HG02870 (cell line): ENCODE data around the gene TESPA1.
"Not testable (repeated sequence)": the region's sequence is repeated elsewhere in the genome, so short reads cannot be mapped to it uniquely, and the experiment has no call there.

Source experiments
- ATAC-seq: cut with Tn5 transposase; IDR thresholded peaks from one replicate; pipeline ENCODE4 v1.9.1; 2021; ENCODE audit warnings: mild to moderate bottlenecking, moderate library complexity; ENCODE audit not compliant: unreplicated experiment

The TESPA1 gene

GRCh38 chr12:54986773-54987172 is 2.2 kb upstream of the TESPA1 start:
- not testable (repeated sequence) for ATAC-seq

- ATAC-seq, result no peak
Measured at GRCh38 chr12:54983536-54984101, 943 bp downstream of the TESPA1 start.

- peak; percentile 41 for ATAC-seq
Measured at GRCh38 chr12:54981796-54982195, 2.8 kb downstream of the TESPA1 start.

GRCh38 chr12:54980341-54980740 is 4.2 kb downstream of the TESPA1 start:
- no peak for ATAC-seq

- no peak for ATAC-seq
Measured at GRCh38 chr12:54977857-54978256, 6.7 kb downstream of the TESPA1 start.

- no peak for ATAC-seq
Measured at GRCh38 chr12:54977155-54977554, 7.4 kb downstream of the TESPA1 start.

- no peak for ATAC-seq
Measured at GRCh38 chr12:54975875-54976274, 8.7 kb downstream of the TESPA1 start.

GRCh38 chr12:54975272-54975671 is 9.3 kb downstream of the TESPA1 start:
- ATAC-seq, result no peak

GRCh38 chr12:54974279-54974678 is 10.3 kb downstream of the TESPA1 start:
- no peak for ATAC-seq

- no peak for ATAC-seq
Measured at GRCh38 chr12:54973556-54973955, 11.0 kb downstream of the TESPA1 start.

- ATAC-seq, result no peak
Measured at GRCh38 chr12:54970741-54971140, 13.8 kb downstream of the TESPA1 start.

- no peak for ATAC-seq
Measured at GRCh38 chr12:54968181-54968730, 16.3 kb downstream of the TESPA1 start.

- no peak for ATAC-seq
Measured at GRCh38 chr12:54967461-54967860, 17.1 kb downstream of the TESPA1 start.

GRCh38 chr12:54961190-54961589 is 23.4 kb downstream of the TESPA1 start:
- no peak for ATAC-seq

GRCh38 chr12:54959291-54960018 is 25.1 kb downstream of the TESPA1 start:
- peak; percentile 75 for ATAC-seq

- ATAC-seq, result peak; percentile 42
Measured at GRCh38 chr12:54958048-54958658, 26.4 kb downstream of the TESPA1 start.

GRCh38 chr12:54956818-54957641 is 27.5 kb downstream of the TESPA1 start:
- no peak for ATAC-seq

GRCh38 chr12:54956322-54956721 is 28.2 kb downstream of the TESPA1 start:
- ATAC-seq, result no peak

GRCh38 chr12:54954801-54955200 is 29.8 kb downstream of the TESPA1 start:
- no peak for ATAC-seq

- no peak for ATAC-seq
Measured at GRCh38 chr12:54954228-54954627, 30.3 kb downstream of the TESPA1 start.

- no peak for ATAC-seq
Measured at GRCh38 chr12:54950071-54950727, 34.4 kb downstream of the TESPA1 start.
